Lung (tissue), 12 donors: ENCODE data around the gene TEC. TPM values are rescaled to one million over a fixed set of nuclear protein-coding genes. Genes with fewer than 3 reads are reported as not detected.
"Not testable (repeated sequence)": the region's sequence is repeated elsewhere in the genome, so short reads cannot be mapped to it uniquely, and the experiment has no call there.

ENCODE experiments used
- ATAC-seq: fragments of 200-7000 bp; cut with Tn5 transposase; one replicate; pipeline ENCODE4 v1.9.1; 2020; ENCODE audit warnings: moderate number of reproducible peaks; ENCODE audit not compliant: insufficient read depth, low FRiP score
- DNase-seq, 3 donors: peaks; one replicate each; pipeline ENCODE4 v3.0.0-alpha.2; 2013 to 2017
- H3K27ac ChIP-seq, 2 donors: one replicate each; pipeline ENCODE4 v1.5.1; 2013; ENCODE audit warnings: mild to moderate bottlenecking in 2 of 2, moderate library complexity in 2 of 2, control low read depth in 1 of 2, inconsistent platforms in 1 of 2, low read depth in 1 of 2, low read length in 1 of 2
- H3K27me3 ChIP-seq, 3 donors: one replicate each; pipeline ENCODE4 v1.5.1; 2013; ENCODE audit warnings: low read length in 2 of 3; ENCODE audit not compliant: control insufficient read depth in 3 of 3, insufficient read depth in 3 of 3
- H3K36me3 ChIP-seq, 4 donors: one replicate each; pipeline ENCODE4 v1.5.1; 2013; ENCODE audit warnings: low read length in 4 of 4, mild to moderate bottlenecking in 1 of 4, moderate library complexity in 1 of 4; ENCODE audit not compliant: control insufficient read depth in 4 of 4, insufficient read depth in 4 of 4
- H3K4me1 ChIP-seq, 5 donors: one replicate each; pipeline ENCODE4 v1.5.1; 2013; ENCODE audit warnings: low read length in 5 of 5, mild to moderate bottlenecking in 2 of 5, moderate library complexity in 1 of 5; ENCODE audit not compliant: control insufficient read depth in 5 of 5, insufficient read depth in 5 of 5
- H3K4me3 ChIP-seq: one replicate; pipeline ENCODE4 v1.5.1; 2013; ENCODE audit warnings: mild to moderate bottlenecking, control low read depth, moderate library complexity
- H3K9ac ChIP-seq, 2 donors: one replicate each; pipeline ENCODE4 v1.5.1; 2013; ENCODE audit warnings: low read length in 2 of 2, control low read depth in 1 of 2; ENCODE audit not compliant: insufficient read depth in 1 of 2
- H3K9me3 ChIP-seq, 4 donors: one replicate each; pipeline ENCODE4 v1.5.1; 2013; ENCODE audit warnings: low read length in 3 of 4, mild to moderate bottlenecking in 1 of 4, moderate library complexity in 1 of 4; ENCODE audit not compliant: control insufficient read depth in 4 of 4, insufficient read depth in 3 of 4
- CTCF ChIP-seq: IDR thresholded peaks from 2 replicates; pipeline ENCODE4 v1.5.1; 2012; ENCODE audit warnings: mild to moderate bottlenecking; ENCODE audit errors: control extremely low read depth, extremely low read depth
- WGBS, 2 donors: extraction: QIAGEN DNeasy Blood & Tissue Kit; methylation state at CpG; one replicate each; pipeline ENCODE4 v1.1.7; 2013; 5-methylcytosine and 5-hydroxymethylcytosine counted together
- polyA plus RNA-seq, 2 donors: library from polyadenylated mRNA; stranded (reverse); fragments of 200-250 nt; gene quantifications; one replicate each; pipeline ENCODE4 v1.2.1, GENCODE V29; 2013
- total RNA-seq, 2 donors: library from RNA; depleted of rRNA in 1 of 2; stranded (reverse); fragments of >200 nt in 1 of 2; gene quantifications; one replicate each; pipeline ENCODE4 v1.2.1, GENCODE V29; 2014 to 2021
- donor health status: control.
- donor health status: control.
- donor health status: Bipolar disorder and iron deficiency.
- donor health status: healthy.
- donor health status: DM: yes; HTN: yes; CAD: no.

Gene TEC
- total and polyA plus RNA-seq, 4 donors: 2.0 to 19.8 (median 3.1) TPM

- H3K9ac ChIP-seq: no peak overlapping the region
- no peak overlapping the region for H3K4me3 ChIP-seq
- H3K4me1 ChIP-seq: no peaks in the 10 kb centered on the region
- H3K9me3 ChIP-seq: peaks cover 0 to 2% (median 0%) of the 10 kb centered on the region in 4 donors
- peak; percentile 19 for TF ChIP-seq CTCF
- no peak overlapping the region for H3K27ac ChIP-seq
- 50 to 63% methylated on average over 5 of the region's 5 CpGs for WGBS, 2 donors
- H3K36me3 ChIP-seq: no peaks in the 10 kb centered on the region
- ATAC-seq: no peak
- no peak for DNase-seq
- H3K27me3 ChIP-seq: no peaks in the 10 kb centered on the region
These were observed 20.6 kb upstream of the TEC start for GRCh38 chr4:48290146-48290772.

DNA sequence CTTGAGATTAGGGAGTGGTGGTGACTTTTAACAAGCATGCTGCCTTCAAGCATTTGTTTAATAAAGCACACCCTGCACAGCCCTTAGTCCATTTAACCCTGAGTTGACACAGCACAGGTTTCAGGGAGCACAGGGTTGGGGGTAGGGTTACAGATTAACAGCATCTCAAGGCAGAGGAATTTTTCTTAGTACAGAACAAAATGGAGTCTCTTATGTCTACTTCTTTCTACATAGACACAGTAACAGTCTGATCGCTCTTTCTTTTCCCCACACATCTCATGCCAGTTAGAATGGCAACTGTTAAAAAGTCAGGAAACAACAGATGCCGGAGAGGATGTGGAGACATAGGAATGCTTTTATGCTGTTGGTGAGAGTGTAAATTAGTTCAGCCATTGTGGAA lies 16.4 kb upstream of the TEC start:
- H3K9ac ChIP-seq, H3K27me3 ChIP-seq, DNase-seq, H3K9me3 ChIP-seq, H3K36me3 ChIP-seq, ATAC-seq, H3K4me1 ChIP-seq, H3K4me3 ChIP-seq, H3K27ac ChIP-seq: not testable (repeated sequence)
- WGBS, 2 donors: 72 to 89% methylated on average over 2 of the region's 2 CpGs

GRCh38 chr4:48285640-48286039 lies 16.0 kb upstream of the TEC start:
- ATAC-seq, DNase-seq, H3K27me3 ChIP-seq, H3K9me3 ChIP-seq, H3K9ac ChIP-seq, H3K4me3 ChIP-seq, H3K27ac ChIP-seq, H3K4me1 ChIP-seq, H3K36me3 ChIP-seq: not testable (repeated sequence)
- 45 to 49% methylated on average over 5 of the region's 5 CpGs for WGBS, 2 donors

DNA sequence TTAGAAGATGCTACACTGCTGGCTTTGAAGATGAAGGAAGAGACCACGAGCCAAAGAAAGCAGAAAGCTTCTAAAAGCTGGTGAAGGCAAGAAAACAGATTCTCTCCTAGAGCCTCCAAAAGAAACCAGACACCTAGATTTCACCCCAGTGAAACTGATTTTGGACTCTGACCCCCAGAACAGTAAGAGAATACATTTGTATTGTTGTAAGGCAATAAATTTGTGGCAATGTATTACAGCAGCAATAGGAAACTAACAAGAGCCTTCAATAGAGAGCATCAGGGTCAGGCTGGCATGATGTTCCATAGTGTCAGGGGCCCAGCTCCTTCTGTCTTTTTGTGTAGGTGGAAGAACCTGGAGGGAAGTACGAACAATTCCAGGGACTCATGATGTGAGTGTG lies 6.0 kb upstream of the TEC start:
- no peaks in the 10 kb centered on the region for H3K36me3 ChIP-seq
- H3K9ac ChIP-seq: no peak overlapping the region
- peaks cover 0 to 7% (median 0%) of the 10 kb centered on the region in 5 donors for H3K4me1 ChIP-seq
- no peak overlapping the region for H3K27ac ChIP-seq
- no peaks in the 10 kb centered on the region for H3K27me3 ChIP-seq
- H3K9me3 ChIP-seq: peaks cover 0 to 3% (median 0%) of the 10 kb centered on the region in 4 donors
- H3K4me3 ChIP-seq: no peak overlapping the region
- no peak for TF ChIP-seq CTCF
- ATAC-seq (no peak), DNase-seq (no peak)
- 83 to 92% methylated on average over 2 of the region's 2 CpGs for WGBS, 2 donors
